Measurements from ENCODE around the gene CLMN.
"Not testable (repeated sequence)": the region's sequence is repeated elsewhere in the genome, so short reads cannot be mapped to it uniquely, and the experiment has no call there.

CLMN gene

GRCh38 chr14:95285566-95285965 lies 34.1 kb downstream of the CLMN start:
- no peaks in the 10 kb centered on the region for H3K36me3 ChIP-seq (ENCODE audit: insufficient read depth, low read length)
- peaks cover 4% of the 10 kb centered on the region for H3K4me1 ChIP-seq (ENCODE audit: control insufficient read depth, insufficient read depth, low read length, unreplicated experiment)
- no peak overlapping the region for H3K4me3 ChIP-seq (ENCODE audit: low read depth, low read length)
- H3K79me2 ChIP-seq (ENCODE audit: control insufficient read depth, insufficient read depth, low read length, unreplicated experiment), result no peaks in the 10 kb centered on the region
- no peaks in the 10 kb centered on the region for H3K27me3 ChIP-seq (ENCODE audit: insufficient read depth, low read length)
- no peak overlapping the region for H2AFZ ChIP-seq (ENCODE audit: low read length, unreplicated experiment)
- no peak overlapping the region for H3K27ac ChIP-seq (ENCODE audit: low read depth, low read length)

GRCh38 chr14:95283802-95284201 lies 35.9 kb downstream of the CLMN start:
- not testable (repeated sequence) for H2AFZ ChIP-seq (ENCODE audit: low read length, unreplicated experiment); H3K79me2 ChIP-seq (ENCODE audit: control insufficient read depth, insufficient read depth, low read length, unreplicated experiment); H3K27me3 ChIP-seq (ENCODE audit: insufficient read depth, low read length); H3K36me3 ChIP-seq (ENCODE audit: insufficient read depth, low read length); H3K4me3 ChIP-seq (ENCODE audit: low read depth, low read length); H3K4me1 ChIP-seq (ENCODE audit: control insufficient read depth, insufficient read depth, low read length, unreplicated experiment); H3K27ac ChIP-seq (ENCODE audit: low read depth, low read length)

GRCh38 chr14:95282986-95283380 lies 36.7 kb downstream of the CLMN start:
- not testable (repeated sequence) for H2AFZ ChIP-seq (ENCODE audit: low read length, unreplicated experiment); H3K4me3 ChIP-seq (ENCODE audit: low read depth, low read length); H3K79me2 ChIP-seq (ENCODE audit: control insufficient read depth, insufficient read depth, low read length, unreplicated experiment); H3K4me1 ChIP-seq (ENCODE audit: control insufficient read depth, insufficient read depth, low read length, unreplicated experiment); H3K36me3 ChIP-seq (ENCODE audit: insufficient read depth, low read length); H3K27me3 ChIP-seq (ENCODE audit: insufficient read depth, low read length); H3K27ac ChIP-seq (ENCODE audit: low read depth, low read length)

- H3K4me1 ChIP-seq (ENCODE audit: control insufficient read depth, insufficient read depth, low read length, unreplicated experiment), result peaks cover 4% of the 10 kb centered on the region
- no peak overlapping the region for H2AFZ ChIP-seq (ENCODE audit: low read length, unreplicated experiment)
- H3K27me3 ChIP-seq (ENCODE audit: insufficient read depth, low read length), result no peaks in the 10 kb centered on the region
- H3K27ac ChIP-seq (ENCODE audit: low read depth, low read length), result no peak overlapping the region
- H3K79me2 ChIP-seq (ENCODE audit: control insufficient read depth, insufficient read depth, low read length, unreplicated experiment), result no peaks in the 10 kb centered on the region
- H3K36me3 ChIP-seq (ENCODE audit: insufficient read depth, low read length), result no peaks in the 10 kb centered on the region
- no peak overlapping the region for H3K4me3 ChIP-seq (ENCODE audit: low read depth, low read length)
Observed at GRCh38 chr14:95282354-95282985, 37.2 kb downstream of the CLMN start.

- H3K27ac ChIP-seq (ENCODE audit: low read depth, low read length), result no peak overlapping the region
- no peaks in the 10 kb centered on the region for H3K36me3 ChIP-seq (ENCODE audit: insufficient read depth, low read length)
- H3K79me2 ChIP-seq (ENCODE audit: control insufficient read depth, insufficient read depth, low read length, unreplicated experiment), result no peaks in the 10 kb centered on the region
- H3K4me3 ChIP-seq (ENCODE audit: low read depth, low read length), result no peak overlapping the region
- H3K4me1 ChIP-seq (ENCODE audit: control insufficient read depth, insufficient read depth, low read length, unreplicated experiment), result peaks cover 4% of the 10 kb centered on the region
- H3K27me3 ChIP-seq (ENCODE audit: insufficient read depth, low read length), result no peaks in the 10 kb centered on the region
- no peak overlapping the region for H2AFZ ChIP-seq (ENCODE audit: low read length, unreplicated experiment)
Observed at GRCh38 chr14:95281560-95282176, 38.0 kb downstream of the CLMN start.

GRCh38 chr14:95275494-95275893 lies 44.2 kb downstream of the CLMN start:
- Histone ChIP-seq H2AFZ (ENCODE audit: low read length, unreplicated experiment) (no peak overlapping the region), H3K27ac (ENCODE audit: low read depth, low read length) (no peak overlapping the region), H3K27me3 (ENCODE audit: insufficient read depth, low read length) (no peaks in the 10 kb centered on the region), H3K36me3 (ENCODE audit: insufficient read depth, low read length) (no peaks in the 10 kb centered on the region), H3K4me3 (ENCODE audit: low read depth, low read length) (no peak overlapping the region), H3K79me2 (ENCODE audit: control insufficient read depth, insufficient read depth, low read length, unreplicated experiment) (no peaks in the 10 kb centered on the region), H3K4me1 (ENCODE audit: control insufficient read depth, insufficient read depth, low read length, unreplicated experiment) (no peaks in the 10 kb centered on the region)

GRCh38 chr14:95274874-95275273 lies 44.8 kb downstream of the CLMN start:
- Histone ChIP-seq H2AFZ (ENCODE audit: low read length, unreplicated experiment) (no peak overlapping the region), H3K4me1 (ENCODE audit: control insufficient read depth, insufficient read depth, low read length, unreplicated experiment) (no peaks in the 10 kb centered on the region), H3K4me3 (ENCODE audit: low read depth, low read length) (no peak overlapping the region), H3K79me2 (ENCODE audit: control insufficient read depth, insufficient read depth, low read length, unreplicated experiment) (no peaks in the 10 kb centered on the region), H3K27ac (ENCODE audit: low read depth, low read length) (no peak overlapping the region), H3K27me3 (ENCODE audit: insufficient read depth, low read length) (no peaks in the 10 kb centered on the region), H3K36me3 (ENCODE audit: insufficient read depth, low read length) (no peaks in the 10 kb centered on the region)

GRCh38 chr14:95274279-95274678 lies 45.4 kb downstream of the CLMN start:
- Histone ChIP-seq H3K27me3 (ENCODE audit: insufficient read depth, low read length) (no peaks in the 10 kb centered on the region), H3K79me2 (ENCODE audit: control insufficient read depth, insufficient read depth, low read length, unreplicated experiment) (no peaks in the 10 kb centered on the region), H3K4me3 (ENCODE audit: low read depth, low read length) (no peak overlapping the region), H3K4me1 (ENCODE audit: control insufficient read depth, insufficient read depth, low read length, unreplicated experiment) (no peaks in the 10 kb centered on the region), H3K36me3 (ENCODE audit: insufficient read depth, low read length) (no peaks in the 10 kb centered on the region), H2AFZ (ENCODE audit: low read length, unreplicated experiment) (no peak overlapping the region), H3K27ac (ENCODE audit: low read depth, low read length) (no peak overlapping the region)

- Histone ChIP-seq H3K27me3 (ENCODE audit: insufficient read depth, low read length) (no peaks in the 10 kb centered on the region), H3K4me3 (ENCODE audit: low read depth, low read length) (no peak overlapping the region), H2AFZ (ENCODE audit: low read length, unreplicated experiment) (no peak overlapping the region), H3K36me3 (ENCODE audit: insufficient read depth, low read length) (no peaks in the 10 kb centered on the region), H3K4me1 (ENCODE audit: control insufficient read depth, insufficient read depth, low read length, unreplicated experiment) (no peaks in the 10 kb centered on the region), H3K79me2 (ENCODE audit: control insufficient read depth, insufficient read depth, low read length, unreplicated experiment) (no peaks in the 10 kb centered on the region), H3K27ac (ENCODE audit: low read depth, low read length) (no peak overlapping the region)
Observed at GRCh38 chr14:95273001-95273978, 46.4 kb downstream of the CLMN start.

GRCh38 chr14:95272057-95272456 lies 47.7 kb downstream of the CLMN start:
- H3K79me2 ChIP-seq (ENCODE audit: control insufficient read depth, insufficient read depth, low read length, unreplicated experiment), result no peaks in the 10 kb centered on the region
- no peak overlapping the region for H3K4me3 ChIP-seq (ENCODE audit: low read depth, low read length)

More at GRCh38 chr14:95272057-95272456, 47.7 kb downstream of the CLMN start:
- Histone ChIP-seq H3K27me3 (ENCODE audit: insufficient read depth, low read length) (no peaks in the 10 kb centered on the region), H3K36me3 (ENCODE audit: insufficient read depth, low read length) (no peaks in the 10 kb centered on the region), H3K4me1 (ENCODE audit: control insufficient read depth, insufficient read depth, low read length, unreplicated experiment) (no peaks in the 10 kb centered on the region), H2AFZ (ENCODE audit: low read length, unreplicated experiment) (no peak overlapping the region), H3K27ac (ENCODE audit: low read depth, low read length) (no peak overlapping the region)
